ENCODE results near the gene STXBP2. TPM values are rescaled to one million over a fixed set of nuclear protein-coding genes. Genes with fewer than 3 reads are reported as not detected.

Gene STXBP2
- total RNA-seq, 1 experiment from 2014 or later: 102 TPM

- H3K4me1 ChIP-seq (ENCODE audit: control insufficient read depth, insufficient read depth, low read length): peaks cover 4% of the 10 kb centered on the region; the same call in 1 of the 2 replicates
- H3K27me3 ChIP-seq (ENCODE audit: control insufficient read depth, insufficient read depth, low read length): no peaks in the 10 kb centered on the region
- ATAC-seq (no peak), DNase-seq (ENCODE audit: low read depth, low spot score) (no peak)
- intact Hi-C loops (cut with micrococcal nuclease; ENCODE audit: unreplicated experiment) (no loop called here), in situ Hi-C loops (cut with HindIII; ENCODE audit: low pct_unique_long_range_greater_than_20kb, low sequenced_read_pairs) (no loop called here)
- peaks cover 3% of the 10 kb centered on the region; the same call in 1 of the 2 replicates for H3K36me3 ChIP-seq (ENCODE audit: control insufficient read depth, insufficient read depth, low read length)
- no peak overlapping the region for H3K27ac ChIP-seq (ENCODE audit: low read length)
- POLR2A ChIA-PET: no interaction called here
- H3K9me3 ChIP-seq (ENCODE audit: control insufficient read depth, insufficient read depth, low read depth, low read length): no peaks in the 10 kb centered on the region
- TF ChIP-seq TCF7L2 (IDR thresholded peaks at IDR 0.05; ENCODE audit: low read depth, low read length) (no peak), CTCF (IDR thresholded peaks at IDR 0.05) (no peak), POLR2AphosphoS5 (IDR thresholded peaks at IDR 0.05; ENCODE audit: low read depth, low read length) (no peak), SIN3A (IDR thresholded peaks at IDR 0.05; ENCODE audit: borderline replicate concordance, insufficient read depth, low read depth, low read length) (no peak), REST (IDR thresholded peaks at IDR 0.05; ENCODE audit: insufficient read depth in 1 of 2, low read depth in 2 of 2, low read length in 1 of 2) (no peak)
- CTCF ChIA-PET: no interaction called here
- no peak overlapping the region for H3K4me3 ChIP-seq (ENCODE audit: low read depth in 2 of 2, low read length in 2 of 2)
- no TSS peak for BruUV-seq (replicated peaks)
These were observed 12.9 kb upstream of the STXBP2 start for GRCh38 chr19:7623725-7624603.

- ATAC-seq (no peak), DNase-seq (ENCODE audit: low read depth, low spot score) (no peak)
- in situ Hi-C loops (cut with HindIII; ENCODE audit: low pct_unique_long_range_greater_than_20kb, low sequenced_read_pairs) (no loop called here), intact Hi-C loops (cut with micrococcal nuclease; ENCODE audit: unreplicated experiment) (no loop called here)
- ChIA-PET CTCF (no interaction called here), POLR2A (no interaction called here)
- BruUV-seq (replicated peaks): no TSS peak
- no peak overlapping the region for H3K4me3 ChIP-seq (ENCODE audit: low read depth in 2 of 2, low read length in 2 of 2)
- peaks cover 7% of the 10 kb centered on the region; the same call in 1 of the 2 replicates for H3K36me3 ChIP-seq (ENCODE audit: control insufficient read depth, insufficient read depth, low read length)
- H3K27me3 ChIP-seq (ENCODE audit: control insufficient read depth, insufficient read depth, low read length): no peaks in the 10 kb centered on the region
- H3K27ac ChIP-seq (ENCODE audit: low read length): no peak overlapping the region
- no peak for TF ChIP-seq SIN3A (IDR thresholded peaks at IDR 0.05; ENCODE audit: borderline replicate concordance, insufficient read depth, low read depth, low read length)
- TF ChIP-seq POLR2AphosphoS5 (IDR thresholded peaks at IDR 0.05; ENCODE audit: low read depth, low read length): no peak
- TF ChIP-seq CTCF (IDR thresholded peaks at IDR 0.05): no peak
- no peak for TF ChIP-seq TCF7L2 (IDR thresholded peaks at IDR 0.05; ENCODE audit: low read depth, low read length)
- no peaks in the 10 kb centered on the region for H3K9me3 ChIP-seq (ENCODE audit: control insufficient read depth, insufficient read depth, low read depth, low read length)
- peaks cover 4% of the 10 kb centered on the region; the same call in 1 of the 2 replicates for H3K4me1 ChIP-seq (ENCODE audit: control insufficient read depth, insufficient read depth, low read length)
These were observed 12.1 kb upstream of the STXBP2 start for GRCh38 chr19:7624810-7625209.
